ENCODE data around the gene FAM221A.
"Not testable (repeated sequence)": the region's sequence is repeated elsewhere in the genome, so short reads cannot be mapped to it uniquely, and the experiment has no call there.

FAM221A gene

DNA sequence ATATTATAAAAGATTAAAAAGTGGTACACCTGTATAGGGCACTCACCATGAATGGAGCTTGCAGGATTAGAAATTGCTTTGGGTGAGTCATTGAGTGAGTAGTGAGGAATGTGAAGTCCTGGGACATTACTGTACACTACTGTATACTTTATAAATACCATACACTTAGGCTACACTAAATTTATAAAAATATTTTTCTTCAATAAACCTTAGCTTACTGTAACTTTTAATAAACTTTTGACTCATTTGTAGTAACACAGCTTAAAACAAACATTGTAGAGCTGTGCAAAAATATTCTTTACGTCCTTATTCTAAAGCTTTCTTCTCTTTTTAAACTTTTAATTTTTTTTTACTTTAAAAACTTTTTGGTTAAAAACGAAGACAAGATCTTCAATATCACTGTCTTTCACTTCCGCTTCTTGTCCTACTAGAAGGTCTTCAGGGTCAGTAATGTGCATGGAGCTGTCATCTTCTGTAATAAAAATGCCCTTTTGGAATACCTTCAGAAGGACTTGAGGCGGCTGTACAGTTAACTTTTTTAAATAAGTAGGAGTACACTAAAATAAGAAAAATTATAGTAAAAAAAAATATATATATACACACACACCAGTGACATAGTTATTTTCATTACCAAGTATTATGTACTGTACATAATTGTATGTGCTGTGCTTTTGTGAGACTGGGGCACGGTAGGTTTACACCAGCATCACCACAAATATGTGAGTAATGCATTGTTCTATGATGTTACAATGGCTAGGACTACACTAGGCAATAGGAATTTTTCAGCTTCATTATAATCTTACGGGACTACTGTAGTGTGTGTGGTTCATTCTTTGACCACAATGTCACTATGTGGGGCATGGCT lies 33.5 kb downstream of the FAM221A start:
- H3K4me3 ChIP-seq (replicated peaks in 1 of 2; ENCODE audit: low read depth in 2 of 2, low read length in 2 of 2): no peak overlapping the region
- DNase-seq (ENCODE audit: low read depth in 2 of 2): peak; percentile 52 to 90
- TF ChIP-seq, protein P1, sequence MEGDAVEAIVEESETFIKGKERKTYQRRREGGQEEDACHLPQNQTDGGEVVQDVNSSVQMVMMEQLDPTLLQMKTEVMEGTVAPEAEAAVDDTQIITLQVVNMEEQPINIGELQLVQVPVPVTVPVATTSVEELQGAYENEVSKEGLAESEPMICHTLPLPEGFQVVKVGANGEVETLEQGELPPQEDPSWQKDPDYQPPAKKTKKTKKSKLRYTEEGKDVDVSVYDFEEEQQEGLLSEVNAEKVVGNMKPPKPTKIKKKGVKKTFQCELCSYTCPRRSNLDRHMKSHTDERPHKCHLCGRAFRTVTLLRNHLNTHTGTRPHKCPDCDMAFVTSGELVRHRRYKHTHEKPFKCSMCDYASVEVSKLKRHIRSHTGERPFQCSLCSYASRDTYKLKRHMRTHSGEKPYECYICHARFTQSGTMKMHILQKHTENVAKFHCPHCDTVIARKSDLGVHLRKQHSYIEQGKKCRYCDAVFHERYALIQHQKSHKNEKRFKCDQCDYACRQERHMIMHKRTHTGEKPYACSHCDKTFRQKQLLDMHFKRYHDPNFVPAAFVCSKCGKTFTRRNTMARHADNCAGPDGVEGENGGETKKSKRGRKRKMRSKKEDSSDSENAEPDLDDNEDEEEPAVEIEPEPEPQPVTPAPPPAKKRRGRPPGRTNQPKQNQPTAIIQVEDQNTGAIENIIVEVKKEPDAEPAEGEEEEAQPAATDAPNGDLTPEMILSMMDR (IDR thresholded peaks at IDR 0.05; ENCODE audit: low read depth, low read length): no peak

DNA sequence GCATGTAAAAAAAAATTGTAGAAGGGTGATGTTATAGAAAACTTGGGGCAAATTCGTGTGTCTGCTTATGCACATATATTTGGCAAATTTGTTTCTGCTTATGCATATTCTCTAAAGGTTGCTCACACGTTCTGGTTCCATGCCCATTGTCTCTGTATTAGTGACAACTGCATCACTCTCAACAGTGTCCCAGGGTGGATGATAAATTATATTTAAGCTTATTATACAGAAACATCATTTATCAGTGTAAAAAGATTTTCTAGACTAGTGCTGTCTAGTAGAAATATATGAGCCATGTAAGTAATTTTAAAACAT lies 34.1 kb downstream of the FAM221A start:
- no peak for DNase-seq (ENCODE audit: low read depth in 2 of 2)

DNA sequence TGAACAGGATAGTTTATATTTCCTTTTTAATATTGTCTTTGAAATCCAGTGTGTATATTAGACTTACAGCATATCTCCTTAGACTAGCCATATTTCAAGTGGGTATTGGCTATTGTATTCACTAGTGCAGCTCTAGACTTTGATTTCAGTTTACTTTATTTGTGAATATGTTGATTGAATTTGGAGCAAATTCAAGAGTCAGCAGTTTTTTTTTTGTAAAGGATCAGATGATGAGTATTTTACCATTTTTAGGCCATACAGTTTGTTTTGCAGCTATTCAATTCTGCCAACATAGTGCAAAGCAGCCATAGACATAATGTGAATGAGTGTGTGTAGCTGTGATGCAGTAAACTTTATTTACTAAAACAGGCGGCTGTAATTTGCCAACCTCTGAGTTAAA lies 34.6 kb downstream of the FAM221A start:
- no peak for DNase-seq (ENCODE audit: low read depth in 2 of 2)
- TF ChIP-seq, protein P1 (IDR thresholded peaks at IDR 0.05; ENCODE audit: low read depth, low read length): no peak
- no peak overlapping the region for H3K4me3 ChIP-seq (replicated peaks in 1 of 2; ENCODE audit: low read depth in 2 of 2, low read length in 2 of 2)

More for the DNA sequence above, 34.1 kb downstream of the FAM221A start:
- no peak overlapping the region for H3K4me3 ChIP-seq (replicated peaks in 1 of 2; ENCODE audit: low read depth in 2 of 2, low read length in 2 of 2)
- TF ChIP-seq, protein P1 (IDR thresholded peaks at IDR 0.05; ENCODE audit: low read depth, low read length): no peak

DNA sequence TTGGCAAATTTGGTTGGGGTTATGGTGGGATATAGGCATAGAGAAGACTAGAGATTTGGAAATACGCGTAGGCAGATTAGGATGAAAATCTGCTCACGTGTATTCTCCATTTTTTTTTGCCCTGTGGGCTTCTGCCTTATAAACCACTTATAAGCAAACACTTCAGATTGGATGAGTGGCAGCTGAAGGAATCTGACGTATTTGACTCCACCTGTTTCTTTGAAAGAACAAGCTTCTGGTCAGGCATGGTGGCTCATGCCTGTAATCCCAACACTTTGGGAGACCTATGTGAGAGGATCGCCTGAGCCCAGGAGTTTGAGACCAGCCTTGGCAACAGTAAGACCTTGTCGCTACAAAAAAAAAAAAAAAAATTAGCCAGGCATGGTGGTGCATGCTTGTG lies 35.1 kb downstream of the FAM221A start:
- H3K4me3 ChIP-seq (replicated peaks in 1 of 2; ENCODE audit: low read depth in 2 of 2, low read length in 2 of 2): no peak overlapping the region
- DNase-seq (ENCODE audit: low read depth in 2 of 2): no peak
- TF ChIP-seq, protein P1 (IDR thresholded peaks at IDR 0.05; ENCODE audit: low read depth, low read length): no peak

DNA sequence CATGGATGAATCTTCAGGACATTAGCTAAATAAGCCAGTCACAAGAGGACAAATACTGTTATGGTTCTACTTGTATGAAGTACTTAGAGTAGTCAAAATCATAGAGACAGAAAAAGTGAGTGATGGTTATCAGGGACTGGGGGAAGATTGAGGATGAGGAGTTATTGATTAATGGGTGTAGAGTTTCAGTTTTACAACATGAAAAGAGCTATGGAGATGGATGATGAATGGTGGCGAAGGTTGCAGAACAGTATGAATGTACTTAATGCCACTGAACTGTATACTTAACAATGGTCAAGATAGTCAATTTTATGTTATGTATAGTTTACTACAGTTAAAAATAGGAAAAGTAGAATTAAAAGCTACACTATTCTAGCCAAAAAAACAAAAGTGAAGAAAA lies 37.8 kb downstream of the FAM221A start:
- TF ChIP-seq, protein P1 (IDR thresholded peaks at IDR 0.05; ENCODE audit: low read depth, low read length): no peak
- H3K4me3 ChIP-seq (replicated peaks in 1 of 2; ENCODE audit: low read depth in 2 of 2, low read length in 2 of 2): no peak overlapping the region
- no peak for DNase-seq (ENCODE audit: low read depth in 2 of 2)

DNA sequence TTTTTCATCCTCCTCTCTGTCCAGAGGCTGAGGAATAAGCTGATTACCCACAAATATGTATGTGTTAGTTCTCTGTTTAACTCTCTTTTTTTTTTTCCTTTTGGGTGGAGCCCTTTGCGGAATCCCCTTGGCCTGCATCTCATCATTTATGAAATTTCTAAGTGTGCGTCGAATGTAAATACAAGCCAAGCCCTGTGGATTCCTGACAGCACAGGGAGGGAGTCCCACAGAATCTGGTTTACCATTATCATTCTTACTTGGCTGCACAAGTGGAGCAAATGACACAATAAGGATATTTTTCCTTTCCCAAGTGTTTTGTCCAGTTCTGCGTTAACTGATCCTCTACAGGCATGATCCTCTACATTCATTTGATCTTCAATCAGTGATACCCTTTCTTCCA lies 41.5 kb downstream of the FAM221A start:
- no peak overlapping the region for H3K4me3 ChIP-seq (replicated peaks in 1 of 2; ENCODE audit: low read depth in 2 of 2, low read length in 2 of 2)
- DNase-seq (ENCODE audit: low read depth in 2 of 2): peak in 1 of 2 donors; percentile 1
- TF ChIP-seq, protein P1 (IDR thresholded peaks at IDR 0.05; ENCODE audit: low read depth, low read length): no peak

DNA sequence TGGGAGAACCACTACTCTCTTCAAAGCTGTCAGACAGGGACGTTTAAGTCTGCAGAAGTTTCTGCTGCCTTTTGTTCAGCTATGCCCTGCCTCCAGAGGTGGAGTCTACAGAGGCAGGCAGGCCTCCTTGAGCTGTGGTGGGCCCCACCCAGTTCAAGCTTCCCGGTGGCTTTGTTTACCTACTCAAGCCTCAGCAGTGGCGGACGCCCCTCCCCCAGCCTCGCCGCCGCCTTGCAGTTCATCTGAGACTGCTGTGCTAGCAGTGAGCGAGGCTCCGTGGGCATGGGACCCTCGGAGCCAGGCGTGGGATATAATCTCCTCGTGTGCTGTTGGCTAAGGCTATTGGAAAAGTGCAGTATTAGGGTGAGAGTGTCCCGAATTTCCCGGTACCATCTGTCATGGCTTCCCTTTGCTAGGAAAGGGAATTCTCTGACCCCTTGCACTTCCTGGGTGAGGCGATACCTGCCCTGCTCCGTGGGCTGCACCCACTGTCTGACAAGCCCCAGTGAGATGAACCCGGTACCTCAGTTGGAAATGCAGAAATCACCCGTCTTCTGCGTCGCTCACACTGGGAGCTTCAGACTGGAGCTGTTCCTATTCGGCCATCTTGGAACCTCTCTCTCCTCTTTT lies 42.7 kb downstream of the FAM221A start:
- not testable (repeated sequence) for DNase-seq (ENCODE audit: low read depth in 2 of 2); H3K4me3 ChIP-seq (replicated peaks in 1 of 2; ENCODE audit: low read depth in 2 of 2, low read length in 2 of 2)

DNA sequence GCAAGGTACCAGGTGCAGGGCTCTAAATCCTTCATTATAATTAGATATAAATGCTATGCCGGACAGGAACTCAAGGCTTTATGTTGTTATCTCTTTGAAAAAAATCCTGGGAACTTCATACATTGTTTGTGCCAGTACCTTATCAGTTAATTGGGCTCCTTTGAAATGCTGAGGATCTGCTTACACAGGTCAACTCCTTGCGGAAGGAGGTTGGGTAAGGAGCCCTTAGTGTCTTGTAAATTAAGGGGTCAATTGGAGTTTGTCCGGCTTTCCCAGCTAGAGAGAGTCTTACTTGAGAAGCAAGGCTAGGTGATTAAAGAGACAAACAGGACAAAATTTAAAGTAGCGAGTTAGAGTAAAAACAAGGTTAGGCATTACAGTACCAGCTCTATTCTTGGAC lies 44.1 kb downstream of the FAM221A start:
- not testable (repeated sequence) for H3K4me3 ChIP-seq (replicated peaks in 1 of 2; ENCODE audit: low read depth in 2 of 2, low read length in 2 of 2)

More for the DNA sequence above, 44.1 kb downstream of the FAM221A start:
- not testable (repeated sequence) for DNase-seq (ENCODE audit: low read depth in 2 of 2)

All from cardiac fibroblast (primary cell).